ENCODE data around the gene DYNLT5.
"Not testable (repeated sequence)": the region's sequence is repeated elsewhere in the genome, so short reads cannot be mapped to it uniquely, and the experiment has no call there.

Gene DYNLT5, protein sequence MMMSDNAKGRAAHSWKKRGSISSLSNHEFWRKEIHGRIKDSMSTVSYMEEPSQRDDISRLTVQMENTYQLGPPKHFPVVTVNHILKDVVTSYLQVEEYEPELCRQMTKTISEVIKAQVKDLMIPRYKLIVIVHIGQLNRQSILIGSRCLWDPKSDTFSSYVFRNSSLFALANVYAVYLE

DNA sequence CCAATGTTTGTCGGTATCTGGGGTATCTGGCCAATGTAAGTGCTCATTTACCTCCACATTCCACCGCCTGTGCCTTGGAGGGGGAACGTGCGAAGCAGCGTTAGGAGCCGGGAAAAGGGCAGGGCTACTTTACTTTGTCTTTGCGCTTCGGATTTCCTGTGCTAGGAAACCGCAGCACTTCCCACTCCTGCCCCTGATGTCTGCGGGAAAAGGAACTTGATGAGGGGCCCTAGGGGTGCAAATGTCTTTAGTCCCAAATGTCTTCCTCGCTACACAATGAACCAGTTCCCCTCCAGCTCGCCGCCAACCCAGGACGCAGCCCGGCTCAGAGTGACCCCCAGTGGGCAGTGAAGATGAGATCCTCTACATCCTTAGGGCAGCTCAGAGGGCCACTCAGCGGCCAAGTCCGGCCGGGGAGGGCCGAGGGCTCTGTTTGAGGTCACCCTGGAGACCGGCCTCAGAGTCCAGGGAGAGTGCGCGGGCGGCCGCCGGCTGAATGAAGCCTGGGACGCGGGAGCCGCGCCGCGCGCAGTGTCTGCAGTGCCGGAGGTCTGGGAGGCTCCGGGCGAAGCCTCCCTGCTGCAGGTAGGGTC, at the start of gene DYNLT5:
Gene DYNLT5, plus strand, starts transcription at position 460 of the 593 bp plus-strand sequence. CDS start 2,200 bp downstream, outside the sequence.
- no peak for DNase-seq (ENCODE audit: low read depth)

DNA sequence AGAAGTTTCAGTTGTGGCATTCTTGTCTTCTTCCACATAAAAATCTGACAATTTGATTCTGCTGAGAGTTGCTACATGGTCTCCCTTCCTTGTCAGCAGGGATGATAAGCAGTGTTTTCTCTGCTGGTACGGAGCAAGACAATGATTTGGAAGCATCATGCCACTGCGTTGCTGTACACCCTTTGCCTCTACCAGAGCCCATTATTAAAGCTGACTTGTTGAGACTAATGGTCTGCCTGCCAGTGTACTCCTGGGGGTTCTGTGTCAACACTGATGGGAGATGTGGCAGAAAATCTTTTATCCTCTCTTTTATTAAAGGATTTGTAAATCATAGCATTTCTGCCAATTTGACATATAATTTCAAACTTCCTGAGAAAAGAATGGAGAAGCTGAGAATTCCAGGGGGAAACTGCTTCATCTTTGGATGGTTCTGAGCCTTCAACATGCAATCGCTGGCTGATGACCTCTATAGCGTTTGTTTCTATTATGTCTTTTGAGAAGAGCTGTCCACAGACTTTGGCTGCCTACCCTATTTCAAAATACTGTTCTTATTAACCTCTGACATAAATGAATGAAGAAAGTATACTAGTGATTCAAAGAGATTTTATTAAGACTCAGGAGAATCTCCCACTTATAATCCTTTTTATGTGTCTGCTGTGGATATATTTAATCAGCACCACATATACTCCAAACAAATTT, 47.9 kb upstream of the DYNLT5 start:
- no peak for DNase-seq (ENCODE audit: low read depth)

DNA sequence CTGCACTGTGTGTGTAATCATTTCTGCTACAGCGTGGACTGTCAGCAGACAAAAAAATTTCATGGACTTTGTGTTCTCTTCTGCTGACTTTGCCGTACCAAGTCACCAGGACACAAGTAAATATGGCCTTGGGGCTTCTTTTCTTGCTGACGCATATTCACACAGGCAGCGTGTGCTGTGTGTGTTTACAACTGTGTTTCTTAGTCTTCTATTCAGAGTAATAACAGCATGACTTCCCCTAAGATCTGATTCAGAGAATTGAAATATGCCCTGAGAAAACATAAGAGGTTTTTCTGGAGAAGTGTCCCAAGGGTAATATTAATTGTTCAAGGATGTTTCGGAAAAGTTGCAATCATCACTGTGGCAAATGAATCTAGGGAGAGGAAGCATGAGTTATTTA, 47.1 kb upstream of the DYNLT5 start:
- no peak for DNase-seq (ENCODE audit: low read depth)

DNA sequence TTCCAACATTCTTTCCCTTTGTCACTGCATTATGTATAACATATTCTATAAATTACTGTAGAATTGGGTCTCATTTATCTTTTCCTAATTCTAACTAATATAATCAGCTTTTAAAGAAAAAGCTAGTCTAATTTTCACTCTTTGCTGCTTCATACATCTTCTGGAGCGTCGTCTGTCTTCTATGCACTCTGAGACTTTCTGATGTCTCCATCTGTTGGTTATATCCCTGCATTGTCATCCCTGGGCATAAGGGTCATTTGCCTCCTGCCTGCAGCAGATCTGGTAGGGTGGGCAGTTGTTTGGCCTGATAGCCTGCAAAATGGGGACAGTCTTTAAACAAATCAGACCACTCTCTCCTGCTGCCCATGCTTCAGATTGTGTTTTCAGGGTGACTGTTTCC, 40.8 kb upstream of the DYNLT5 start:
- no peak for DNase-seq (ENCODE audit: low read depth)

DNA sequence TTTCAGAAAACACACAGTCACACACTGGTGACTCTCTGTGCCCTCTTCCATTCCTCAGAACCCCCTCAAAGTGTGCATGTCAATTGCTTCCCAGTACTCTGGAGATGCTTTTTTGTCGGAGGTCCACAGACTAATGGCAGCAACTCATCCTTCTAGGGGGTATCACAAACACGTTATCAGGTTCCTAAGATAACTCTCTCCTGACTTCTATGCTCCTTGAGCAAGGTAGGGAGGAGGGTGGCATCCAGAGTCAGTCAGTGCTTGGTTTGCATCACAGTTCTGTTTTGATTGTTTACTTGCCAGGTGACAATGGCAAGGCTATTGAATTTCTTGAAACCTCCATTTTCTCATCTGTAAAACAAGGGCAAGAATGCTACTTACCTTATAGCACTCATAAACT, 39.4 kb upstream of the DYNLT5 start:
- no peak for DNase-seq (ENCODE audit: low read depth)

DNA sequence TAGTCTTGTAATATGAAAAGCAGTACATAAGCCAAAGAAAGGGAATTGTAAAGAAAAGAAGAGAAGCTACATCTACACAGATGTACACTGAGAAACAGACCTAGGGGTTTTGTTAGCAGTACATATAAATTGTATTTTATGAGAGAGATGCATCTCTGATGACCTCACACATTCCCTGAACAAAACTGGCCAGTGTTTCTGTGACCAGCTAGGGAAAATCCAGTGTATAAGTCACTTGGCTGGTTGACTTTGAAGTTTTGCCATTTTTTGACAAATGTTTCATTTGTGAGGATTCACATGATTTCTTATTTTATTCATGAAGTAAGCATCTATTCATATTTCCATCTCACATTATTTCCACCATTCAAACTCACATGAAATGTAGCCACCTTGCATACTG, 28.3 kb upstream of the DYNLT5 start:
- no peak for DNase-seq (ENCODE audit: low read depth)

DNA sequence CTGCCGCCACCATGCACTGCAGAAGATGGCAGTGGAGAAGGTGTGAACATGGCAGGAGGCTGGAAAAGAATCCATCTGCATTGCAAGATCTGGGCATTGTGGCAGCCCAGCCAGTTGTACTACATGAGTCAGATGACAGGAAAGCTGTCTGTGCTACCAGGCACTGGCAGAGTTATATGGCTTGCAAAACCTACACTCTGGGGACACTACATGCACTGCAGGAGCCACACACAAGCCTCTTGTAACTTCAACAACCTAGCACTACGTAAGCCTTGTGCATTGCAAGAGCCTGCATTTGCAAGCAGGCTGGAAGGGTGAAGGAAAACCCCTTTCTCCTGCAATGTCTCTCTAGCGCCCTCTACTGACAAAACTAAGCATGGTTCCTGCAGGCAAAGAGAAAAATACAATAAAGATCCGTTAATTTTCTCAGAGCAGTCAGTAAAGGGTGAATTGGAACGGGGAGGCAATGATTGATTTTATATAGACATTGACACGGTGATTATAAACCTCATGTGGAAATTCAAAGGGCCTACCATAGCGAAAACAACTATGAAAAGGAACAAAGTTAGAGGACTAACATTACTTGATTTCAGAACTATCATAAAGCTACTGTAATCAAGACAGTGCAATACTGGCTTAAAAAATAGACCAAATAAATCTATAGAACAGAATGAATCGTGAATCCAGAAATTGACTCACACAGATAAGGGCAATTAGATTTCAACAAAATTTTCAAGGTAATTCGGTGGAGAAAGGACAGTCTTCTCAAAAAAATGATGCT, 26.2 kb upstream of the DYNLT5 start:
- DNase-seq (ENCODE audit: low read depth): no peak

DNA sequence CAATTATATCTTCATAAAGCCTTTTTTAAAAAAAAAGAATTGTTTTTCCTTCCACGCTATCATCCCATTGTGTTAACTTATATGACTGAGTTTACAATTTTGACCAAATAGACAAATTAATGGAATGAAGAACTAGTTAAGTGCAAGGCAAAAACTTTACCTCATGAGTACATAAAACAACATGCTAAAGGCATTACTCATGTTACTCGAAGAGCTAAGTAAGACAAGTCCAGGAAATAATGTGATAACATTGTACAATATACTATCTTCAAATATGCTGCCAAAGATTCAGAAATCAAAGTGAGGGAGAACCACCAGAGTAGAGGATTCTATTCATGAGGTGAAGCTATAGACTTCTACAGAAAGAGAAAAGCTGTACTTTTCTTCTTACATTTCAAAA, 24.2 kb upstream of the DYNLT5 start:
- DNase-seq (ENCODE audit: low read depth): no peak

DNA sequence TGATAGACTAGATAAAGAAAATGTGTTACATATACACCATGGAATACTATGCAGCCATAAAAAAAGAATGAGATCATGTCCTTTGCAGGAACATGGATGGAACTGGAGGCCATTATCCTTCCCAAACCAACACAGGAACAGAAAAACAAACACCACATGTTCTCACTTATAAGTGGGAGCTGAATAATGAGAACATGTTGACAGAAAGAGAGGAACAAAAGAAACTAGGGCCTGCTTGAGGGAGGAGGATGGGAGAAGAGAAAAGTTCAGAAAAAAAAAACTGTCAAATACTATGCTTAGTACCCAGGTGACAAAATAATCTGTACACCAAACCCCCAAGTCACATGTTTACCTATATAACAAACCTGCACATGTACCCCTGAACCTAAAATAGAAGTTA, 23.5 kb upstream of the DYNLT5 start:
- DNase-seq (ENCODE audit: low read depth): not testable (repeated sequence)

DNA sequence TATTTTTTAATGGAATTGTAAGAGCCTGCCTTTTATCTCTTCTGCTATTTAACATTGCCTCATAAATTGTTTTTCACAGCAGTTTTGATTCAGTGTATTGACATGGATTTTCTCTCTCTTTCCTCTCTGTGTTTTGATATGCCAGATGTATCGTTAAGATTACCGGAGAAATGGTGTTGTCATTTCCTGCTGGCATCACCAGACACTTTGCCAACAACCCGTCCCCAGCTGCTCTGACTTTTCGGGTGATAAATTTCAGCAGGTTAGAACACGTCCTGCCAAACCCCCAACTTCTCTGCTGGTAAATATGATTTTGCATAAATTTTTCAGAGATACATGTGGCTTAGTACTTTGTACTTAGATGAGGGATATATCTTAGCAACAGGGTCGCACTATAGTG, 23.1 kb upstream of the DYNLT5 start:
- no peak for DNase-seq (ENCODE audit: low read depth)

DNA sequence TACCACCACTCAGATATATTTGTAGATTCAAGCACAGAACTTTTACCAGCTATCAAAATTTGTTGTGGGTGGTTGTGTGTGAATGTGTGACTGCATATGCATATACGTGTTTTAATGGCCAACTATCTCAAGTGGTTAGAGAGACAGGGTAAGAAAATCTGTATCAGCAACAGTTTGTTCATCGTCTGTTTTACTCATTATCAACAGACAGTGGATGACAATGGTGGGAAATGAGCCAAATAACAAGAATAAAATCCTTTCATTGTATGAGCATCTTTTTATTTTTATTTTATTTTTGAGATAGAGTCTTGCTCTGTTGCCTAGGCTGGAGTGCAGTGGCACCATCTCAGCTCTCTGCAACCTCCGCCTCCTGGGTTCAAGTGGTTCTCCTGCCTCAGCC, 22.7 kb upstream of the DYNLT5 start:
- DNase-seq (ENCODE audit: low read depth): no peak

DNA sequence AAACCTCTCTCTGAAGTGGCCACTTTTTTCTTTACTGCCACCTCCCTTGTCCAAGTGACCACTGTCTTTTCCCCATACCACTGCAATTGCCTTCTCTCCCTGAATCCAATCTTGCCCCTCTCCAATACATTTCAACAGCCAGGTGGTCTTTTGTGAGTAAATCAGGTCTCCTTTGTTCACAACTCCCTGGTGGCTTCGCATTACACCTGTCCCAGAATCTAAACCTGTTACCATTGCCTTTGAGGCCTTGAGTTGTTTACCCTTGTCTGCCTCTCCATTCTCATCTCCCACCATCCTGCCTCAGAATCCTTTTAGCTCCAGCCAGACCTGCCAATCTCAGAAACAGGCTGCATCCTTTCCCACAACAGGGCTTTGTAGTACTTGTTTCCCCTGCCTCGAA, 21.8 kb upstream of the DYNLT5 start:
- DNase-seq (ENCODE audit: low read depth): no peak

DNA sequence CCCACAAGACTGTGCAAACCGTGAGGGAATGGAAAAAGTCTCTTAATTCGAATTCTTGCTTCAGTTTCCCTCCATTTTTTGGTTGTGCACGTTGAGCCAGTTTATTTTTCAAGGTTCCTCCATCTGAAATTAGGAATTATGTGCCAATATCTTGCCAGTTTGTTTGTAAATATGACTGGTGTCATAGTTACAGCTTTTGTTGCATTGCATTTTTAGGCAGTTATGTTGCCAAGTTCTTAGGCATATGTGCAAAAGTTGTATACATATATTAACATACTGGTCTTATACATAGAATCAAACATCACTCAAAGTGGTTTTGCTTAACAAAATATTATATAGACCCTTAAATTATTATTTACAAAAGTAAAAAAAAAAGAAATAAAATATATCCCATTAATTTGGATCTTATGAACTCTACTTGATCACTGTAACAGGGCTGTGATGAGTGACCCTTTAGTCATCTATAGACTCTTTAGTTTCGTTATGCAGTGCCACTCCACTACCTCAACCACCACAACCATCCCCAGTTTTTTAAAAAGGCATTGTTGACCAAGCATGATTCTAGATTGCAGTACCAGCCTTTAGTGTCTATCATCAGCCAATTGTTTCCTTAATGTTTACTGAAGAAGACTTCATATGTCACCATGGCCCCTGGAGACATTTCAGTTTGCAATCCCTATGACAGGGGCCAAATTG, 20.9 kb upstream of the DYNLT5 start:
- no peak for DNase-seq (ENCODE audit: low read depth)

DNA sequence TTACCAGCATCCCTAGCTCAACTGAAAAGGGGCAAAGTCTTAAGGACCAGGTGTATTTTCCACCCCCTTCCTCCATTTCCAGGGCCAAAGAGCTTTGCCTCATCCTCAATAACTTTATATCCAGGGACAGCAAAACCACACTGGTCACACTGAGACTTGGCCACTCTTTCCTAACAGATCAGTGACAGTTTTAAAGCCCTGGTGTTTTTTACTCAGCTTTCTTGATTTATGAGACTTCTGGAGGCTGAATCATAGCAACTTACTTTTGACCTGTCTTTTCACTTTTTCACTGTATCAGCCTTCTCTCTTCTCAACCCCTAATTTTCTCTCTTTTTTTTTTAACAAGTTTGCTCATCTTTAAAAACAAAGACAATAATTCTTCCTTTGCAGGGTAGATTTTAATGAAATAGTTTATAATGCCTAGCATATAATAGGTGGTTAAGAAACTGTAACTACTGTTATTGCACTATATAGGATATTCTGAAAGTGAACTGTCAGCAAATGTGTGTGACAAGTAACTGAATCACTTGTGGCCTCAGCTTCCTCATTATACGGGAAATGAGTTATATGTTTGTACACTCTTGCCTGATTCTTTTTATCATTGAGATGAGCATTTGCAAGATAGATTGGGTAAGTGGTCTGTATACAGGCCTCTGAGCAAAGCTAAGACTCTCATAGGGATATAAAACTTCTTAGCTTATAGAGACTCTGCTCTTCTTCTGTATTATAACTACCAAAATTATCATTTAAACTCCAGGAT, 19.7 kb upstream of the DYNLT5 start:
- no peak for DNase-seq (ENCODE audit: low read depth)

DNA sequence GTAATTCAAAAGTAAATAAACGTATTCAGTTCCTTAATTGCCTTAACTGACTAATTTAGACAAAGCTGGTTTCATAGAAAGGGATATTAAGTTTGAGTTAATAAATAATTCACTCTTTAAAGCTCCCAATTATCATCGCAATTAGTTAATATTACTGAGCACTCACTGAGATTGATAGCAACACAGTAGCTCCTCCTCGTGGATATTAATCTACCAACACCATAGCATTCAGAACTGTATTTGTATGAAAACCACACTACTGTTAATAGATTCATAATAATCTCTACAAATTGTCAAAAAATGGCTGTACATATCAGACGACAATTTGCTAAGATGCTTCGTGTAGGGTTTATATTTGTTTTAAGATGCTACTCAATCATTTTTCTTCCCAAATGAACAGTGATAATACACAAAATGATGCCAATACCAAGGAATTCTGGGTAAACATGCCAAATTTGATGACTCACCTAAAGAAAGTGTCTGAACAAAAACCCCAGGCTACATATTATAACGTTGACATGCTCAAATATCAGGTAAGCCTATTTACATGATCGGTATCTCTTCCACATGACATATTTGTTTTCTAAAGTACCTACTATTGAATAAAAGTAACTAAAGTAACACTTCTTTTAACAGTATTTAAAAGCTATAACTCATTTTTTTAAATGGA, 18.8 kb upstream of the DYNLT5 start:
- no peak for DNase-seq (ENCODE audit: low read depth)

DNA sequence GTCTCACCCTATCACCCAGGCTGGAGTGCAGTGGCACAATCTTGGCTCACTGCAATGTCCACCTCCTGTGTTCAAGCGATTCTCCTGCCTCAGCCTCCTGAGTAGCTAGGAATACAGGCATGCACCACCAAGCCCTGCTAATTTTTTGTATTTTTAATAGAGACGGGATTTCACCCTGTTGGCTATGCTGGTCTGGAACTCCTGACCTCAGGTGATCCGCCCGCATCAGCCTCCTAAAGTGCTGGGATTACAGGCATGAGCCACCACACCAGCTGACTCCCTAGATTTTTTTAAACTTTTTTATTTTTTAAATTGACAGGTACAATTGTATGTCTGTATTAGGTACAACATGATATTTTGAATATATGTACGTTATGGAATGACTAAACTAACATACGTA, 17.7 kb upstream of the DYNLT5 start:
- DNase-seq (ENCODE audit: low read depth): not testable (repeated sequence)

DNA sequence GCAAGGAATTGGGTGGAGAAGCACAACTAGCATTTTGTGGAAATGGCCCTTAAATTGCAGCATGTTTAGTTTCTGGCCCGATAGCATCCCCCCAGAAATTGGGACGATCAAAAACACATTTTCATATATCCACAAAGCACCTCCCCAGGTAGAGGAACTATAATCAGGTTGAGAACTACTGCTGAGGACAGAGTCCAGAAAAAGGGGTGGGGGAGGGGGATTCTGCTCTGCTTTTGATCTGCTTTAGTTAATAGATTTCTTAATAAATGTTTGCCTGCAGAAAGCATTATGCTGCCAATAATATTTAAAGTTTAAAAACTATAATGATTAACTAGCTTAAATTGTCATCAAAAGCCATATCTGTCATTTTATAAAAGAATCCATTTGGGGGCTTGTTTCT, 14.4 kb upstream of the DYNLT5 start:
- DNase-seq (ENCODE audit: low read depth): no peak

DNA sequence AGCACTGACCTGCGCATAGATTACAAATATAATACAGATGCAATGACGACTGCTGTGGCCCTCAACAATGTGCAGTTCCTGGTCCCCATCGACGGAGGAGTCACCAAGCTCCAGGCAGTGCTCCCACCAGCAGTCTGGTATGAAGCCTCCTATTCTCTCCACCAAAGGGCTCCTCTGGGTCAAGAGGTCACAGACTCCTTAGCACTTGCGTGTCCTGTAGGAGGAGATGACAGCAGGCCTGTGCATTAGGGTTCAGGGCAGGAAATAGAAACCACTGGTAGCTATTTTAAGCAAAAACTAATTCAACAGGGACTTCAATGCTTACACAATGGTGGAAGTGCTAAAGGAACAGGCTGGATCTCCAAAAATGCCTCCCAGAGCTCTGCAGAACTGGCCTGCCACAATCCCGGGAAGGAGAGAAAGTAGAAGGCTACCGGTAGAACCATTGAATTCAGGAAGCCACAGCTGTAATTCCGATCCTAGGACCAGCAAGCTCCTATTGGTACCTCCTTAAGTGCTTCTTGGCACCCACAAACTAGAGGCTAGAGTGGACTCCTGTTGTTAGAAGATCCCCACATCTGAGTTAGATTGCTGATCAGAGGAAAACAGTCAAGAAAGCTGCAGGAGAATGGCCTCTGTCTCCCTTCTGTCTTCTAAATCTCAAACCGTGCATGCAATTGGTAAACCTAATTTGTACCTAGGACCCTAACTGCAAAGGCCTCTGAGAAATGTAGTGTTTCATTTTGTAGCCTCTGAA, 12.7 kb upstream of the DYNLT5 start:
- DNase-seq (ENCODE audit: low read depth): no peak

DNA sequence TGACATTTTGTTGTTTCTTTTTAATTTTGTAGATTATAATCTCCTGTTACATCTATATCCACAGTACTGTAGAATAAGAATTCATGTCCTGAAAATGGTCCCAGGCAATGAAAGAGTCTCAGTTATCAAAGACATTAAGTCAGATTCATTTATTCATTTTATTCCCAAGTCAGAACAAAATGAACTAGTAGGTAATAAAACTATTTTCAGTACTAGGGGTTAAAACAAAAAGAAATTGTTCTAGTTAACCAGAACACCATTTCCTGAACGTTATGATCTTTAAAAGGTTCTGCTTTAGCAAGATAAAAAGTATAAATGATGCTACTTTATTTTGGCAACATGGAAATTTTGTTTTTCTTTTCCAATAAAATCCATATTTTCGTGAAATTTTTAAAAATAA, 6.8 kb upstream of the DYNLT5 start:
- no peak for DNase-seq (ENCODE audit: low read depth)

DNA sequence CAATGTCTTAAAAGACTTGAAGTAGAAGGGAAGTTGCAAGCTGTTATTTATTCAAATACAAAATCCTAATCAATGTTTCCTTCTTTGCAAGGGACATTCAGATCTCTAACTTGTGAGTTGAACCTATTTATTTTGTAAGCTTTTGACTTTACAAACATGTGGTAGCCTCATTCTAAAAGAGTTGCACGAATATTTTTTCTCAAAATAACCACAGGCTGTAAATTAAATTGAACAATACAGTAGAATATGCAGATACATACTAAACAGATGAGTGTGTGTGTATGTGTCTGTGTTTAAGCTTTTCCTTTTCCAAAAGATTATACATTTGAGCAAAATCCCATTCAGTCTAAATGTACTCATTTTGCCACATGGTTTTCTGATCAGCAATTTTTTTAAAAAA, 4.8 kb upstream of the DYNLT5 start:
- DNase-seq (ENCODE audit: low read depth): no peak
